Neutrophil (primary cell): ENCODE measurements around the gene ALDH1B1.

Source experiments
- H3K27ac ChIP-seq: fragments of 200-600 bp; sonication (generic); 2 replicates; pipeline ENCODE4 v1.5.1; 2016; ENCODE audit warnings: mild to moderate bottlenecking, moderate library complexity
- H3K27me3 ChIP-seq: fragments of 200-600 bp; sonication (generic); 2 replicates; pipeline ENCODE4 v1.6.0; 2016; ENCODE audit warnings: mild to moderate bottlenecking
- H3K36me3 ChIP-seq: fragments of 200-600 bp; sonication (generic); 2 replicates; pipeline ENCODE4 v1.5.1; 2017
- H3K4me1 ChIP-seq, 2 experiments: fragments of 200-600 bp in 1 of 2; sonication (generic) in 1 of 2; 1 replicate in 1 of 2; 2 replicates in 1 of 2; pipeline versions ENCODE4 v1.5.1 to v1.6.1; 2013 to 2016; ENCODE audit warnings: low read depth in 1 of 2, low read length in 1 of 2, mild to moderate bottlenecking in 1 of 2, moderate library complexity in 1 of 2; ENCODE audit not compliant: control insufficient read depth in 1 of 2, insufficient read depth in 1 of 2
- H3K4me3 ChIP-seq, 2 experiments: fragments of 200-600 bp in 1 of 2; sonication (generic) in 1 of 2; 1 replicate in 1 of 2; 2 replicates in 1 of 2; pipeline ENCODE4 v1.5.1; 2013 to 2016; ENCODE audit warnings: low read depth in 1 of 2, low read length in 1 of 2, mild to moderate bottlenecking in 1 of 2, moderate library complexity in 1 of 2
- H3K9me3 ChIP-seq: fragments of 200-600 bp; sonication (generic); 2 replicates; pipeline ENCODE4 v1.5.1; 2016
- CTCF ChIP-seq: fragments of 200-600 bp; sonication (generic); IDR thresholded peaks from 2 replicates; pipeline ENCODE4 v1.5.1; 2016; ENCODE audit warnings: antibody characterized with exemption

ALDH1B1 gene

GRCh38 chr9:38384990-38385848, 7.3 kb upstream of the ALDH1B1 start:
- H3K36me3 ChIP-seq, result no peaks in the 10 kb centered on the region
- H3K27me3 ChIP-seq, result no peaks in the 10 kb centered on the region
- TF ChIP-seq CTCF, result no peak
- no peaks in the 10 kb centered on the region for H3K9me3 ChIP-seq
- H3K27ac ChIP-seq, result no peak overlapping the region
- no peak overlapping the region for H3K4me3 ChIP-seq
- H3K4me1 ChIP-seq, result no peaks in the 10 kb centered on the region

GRCh38 chr9:38385896-38386295, 6.6 kb upstream of the ALDH1B1 start:
- no peak overlapping the region for H3K4me3 ChIP-seq
- TF ChIP-seq CTCF, result no peak
- no peaks in the 10 kb centered on the region for H3K4me1 ChIP-seq
- H3K9me3 ChIP-seq, result no peaks in the 10 kb centered on the region
- H3K36me3 ChIP-seq, result no peaks in the 10 kb centered on the region
- H3K27ac ChIP-seq, result no peak overlapping the region
- H3K27me3 ChIP-seq, result peaks cover 5% of the 10 kb centered on the region

- H3K4me3 ChIP-seq, result no peak overlapping the region
- no peaks in the 10 kb centered on the region for H3K36me3 ChIP-seq
- H3K27me3 ChIP-seq, result peaks cover 10% of the 10 kb centered on the region
- H3K9me3 ChIP-seq, result no peaks in the 10 kb centered on the region
- no peak overlapping the region for H3K27ac ChIP-seq
- no peak for TF ChIP-seq CTCF
- no peaks in the 10 kb centered on the region for H3K4me1 ChIP-seq
Observed at GRCh38 chr9:38386319-38386895, 6.1 kb upstream of the ALDH1B1 start.

GRCh38 chr9:38387066-38387465, 5.4 kb upstream of the ALDH1B1 start:
- no peak for TF ChIP-seq CTCF
- no peaks in the 10 kb centered on the region for H3K36me3 ChIP-seq
- H3K9me3 ChIP-seq, result no peaks in the 10 kb centered on the region
- H3K27me3 ChIP-seq, result peaks cover 17% of the 10 kb centered on the region
- H3K27ac ChIP-seq, result no peak overlapping the region
- H3K4me3 ChIP-seq, result no peak overlapping the region
- H3K4me1 ChIP-seq, result peaks cover under 1 to 1% of the 10 kb centered on the region in 2 experiments

- Histone ChIP-seq H3K4me3 (no peak overlapping the region), H3K27me3 (peaks cover 19% of the 10 kb centered on the region), H3K27ac (no peak overlapping the region), H3K4me1 (peaks cover 6% of the 10 kb centered on the region in 2 experiments), H3K9me3 (no peaks in the 10 kb centered on the region), H3K36me3 (no peaks in the 10 kb centered on the region)
- TF ChIP-seq CTCF, result no peak
Observed at GRCh38 chr9:38387751-38388150, 4.8 kb upstream of the ALDH1B1 start.
